Spleen (tissue), 11 donors: ENCODE measurements around the gene ATP6V0A4. TPM values are rescaled to one million over a fixed set of nuclear protein-coding genes. Genes with fewer than 3 reads are reported as not detected.

Experiments used
- DNase-seq: peaks from one replicate; pipeline ENCODE4 v3.0.0-alpha.2; 2020
- H3K27ac ChIP-seq, 8 donors: fragments of 200-600 bp; sonication (generic) in 7 of 8; 1 replicate in 4 of 8; 2 replicates in 4 of 8; pipeline versions ENCODE4 v1.5.0 to v1.8.0; 2016 to 2021; ENCODE audit warnings: inconsistent platforms in 4 of 8, mild to moderate bottlenecking in 4 of 8, moderate library complexity in 1 of 8
- H3K27me3 ChIP-seq, 7 donors: fragments of 200-600 bp; sonication (generic) in 6 of 7; replicated peaks in 1 of 7; 1 replicate in 4 of 7; 2 replicates in 3 of 7; pipeline versions ENCODE4 v1.5.0 to v1.8.0; 2016 to 2021; ENCODE audit warnings: inconsistent platforms in 3 of 7, mild to moderate bottlenecking in 1 of 7
- H3K36me3 ChIP-seq, 6 donors: fragments of 200-600 bp; sonication (generic) in 5 of 6; 1 replicate in 4 of 6; 2 replicates in 2 of 6; pipeline versions ENCODE4 v1.5.0 to v1.8.0; 2016 to 2021; ENCODE audit warnings: inconsistent platforms in 2 of 6
- H3K4me1 ChIP-seq, 6 donors: fragments of 200-600 bp; sonication (generic) in 5 of 6; 1 replicate in 3 of 6; 2 replicates in 3 of 6; pipeline versions ENCODE4 v1.5.0 to v1.8.0; 2016 to 2021; ENCODE audit warnings: inconsistent platforms in 3 of 6
- H3K4me3 ChIP-seq, 8 donors: fragments of 200-600 bp; sonication (generic) in 7 of 8; 1 replicate in 4 of 8; 2 replicates in 4 of 8; pipeline versions ENCODE4 v1.5.0 to v1.8.0; 2016 to 2021; ENCODE audit warnings: inconsistent platforms in 4 of 8, mild to moderate bottlenecking in 4 of 8, moderate library complexity in 2 of 8
- H3K9me3 ChIP-seq, 8 donors: fragments of 200-600 bp; sonication (generic) in 7 of 8; 1 replicate in 4 of 8; 2 replicates in 4 of 8; pipeline versions ENCODE4 v1.5.0 to v1.8.0; 2016 to 2021; ENCODE audit warnings: inconsistent platforms in 4 of 8
- CTCF ChIP-seq, 11 experiments: fragments of 200-600 bp in 7 of 11; fragments of 450-650 bp in 4 of 11; sonication (generic) in 4 of 11; IDR thresholded peaks in 8 of 11; conservative IDR thresholded peaks in 3 of 11; 1 replicate in 7 of 11; 2 replicates in 4 of 11; pipeline versions ENCODE4 v1.4.0 to v1.8.0; 2016 to 2021; ENCODE audit warnings: antibody characterized with exemption in 11 of 11, inconsistent platforms in 4 of 11, mild to moderate bottlenecking in 1 of 11
- POLR2A ChIP-seq, 3 donors: fragments of 450-650 bp; IDR thresholded peaks; one replicate each; pipeline ENCODE4 v1.5.1; 2017; ENCODE audit warnings: antibody characterized with exemption in 3 of 3, mild to moderate bottlenecking in 1 of 3
- POLR2AphosphoS5 ChIP-seq, 3 donors: sonication (generic); formaldehyde crosslinking; IDR thresholded peaks; one replicate each; pipeline ENCODE4 v1.5.1; 2017; ENCODE audit warnings: antibody characterized with exemption in 3 of 3
- WGBS, 5 donors: extraction: QIAGEN DNeasy Blood & Tissue Kit in 3 of 5; methylation state at CpG; one replicate each; pipeline versions ENCODE4 v1.1.5 to v1.1.7; 2013 to 2018; 5-methylcytosine and 5-hydroxymethylcytosine counted together
- intact Hi-C: fragments of 100-400 bp; cut with DNase I; formaldehyde crosslinking; loops from one replicate; pipeline ENCODE4 v1.15.0; 2023; ENCODE audit warnings: low total_unique reads
- polyA plus RNA-seq, 3 donors: library from polyadenylated mRNA; stranded (reverse); fragments of 200-250 nt; gene quantifications; one replicate each; pipeline ENCODE4 v1.2.1, GENCODE V29; 2013
- total RNA-seq, 7 donors: library from RNA; depleted of rRNA in 3 of 7; stranded (reverse); fragments of >200 nt in 3 of 7; fragmentation: NEBNext Ultra II Directional in 4 of 7; extraction: Animal tissue kit (Norgen Biotek cat#: 25700) in 4 of 7; gene quantifications; one replicate each; pipeline versions ENCODE4 v1.1.0 to v1.2.1, GENCODE V29; 2016 to 2021
- donor health status: healthy with polysubstance abuse.
- donor health status: DM: no; HTN: no; CAD: no; lungs with moderate emphysema.
- donor health status: DM: no; HTN: no; CAD: no.
- donor health status: Bipolar disorder and iron deficiency.
- donor health status: healthy.
- donor health status: DM: no; HTN: no; CAD: no.
- donor health status: DM: yes; HTN: yes; CAD: no.

Gene ATP6V0A4
- total and polyA plus RNA-seq, 10 donors = not detected

- H3K27me3 ChIP-seq = no peaks in the 10 kb centered on the region
- H3K36me3 ChIP-seq = no peaks in the 10 kb centered on the region
- H3K9me3 ChIP-seq = no peaks in the 10 kb centered on the region
- H3K4me1 ChIP-seq = peaks cover 0 to 9% (median 5%) of the 10 kb centered on the region in 6 donors
- TF ChIP-seq POLR2AphosphoS5 (IDR thresholded peaks at IDR 0.05) = no peak
- TF ChIP-seq CTCF (IDR thresholded peaks at IDR 0.05 in 8 of 11, conservative IDR thresholded peaks at IDR 0.05 in 3 of 11) = no peak
- no peak for TF ChIP-seq POLR2A (IDR thresholded peaks at IDR 0.05)
- H3K27ac ChIP-seq = no peak overlapping the region
- intact Hi-C loops = no loop called here
- no peak for DNase-seq
- H3K4me3 ChIP-seq = no peak overlapping the region
- WGBS, 5 donors = 34 to 59% (median 55%) methylated on average over 5 of the region's 5 CpGs
Measured at GRCh38 chr7:138833596-138833995, 35.6 kb upstream of the ATP6V0A4 start.

GRCh38 chr7:138832966-138833365 lies 35.0 kb upstream of the ATP6V0A4 start:
- Histone ChIP-seq H3K27ac (no peak overlapping the region), H3K4me1 (peaks cover 0 to 6% (median 3%) of the 10 kb centered on the region in 6 donors), H3K27me3 (no peaks in the 10 kb centered on the region), H3K36me3 (no peaks in the 10 kb centered on the region), H3K4me3 (no peak overlapping the region), H3K9me3 (no peaks in the 10 kb centered on the region)
- TF ChIP-seq POLR2A (IDR thresholded peaks at IDR 0.05) (no peak), CTCF (IDR thresholded peaks at IDR 0.05 in 8 of 11, conservative IDR thresholded peaks at IDR 0.05 in 3 of 11) (no peak), POLR2AphosphoS5 (IDR thresholded peaks at IDR 0.05) (no peak)
- DNase-seq = no peak
- intact Hi-C loops = no loop called here
- 90 to 93% (median 92%) methylated on average over 10 of the region's 10 CpGs for WGBS, 5 donors

- H3K9me3 ChIP-seq = peaks cover 0 to 5% (median 0%) of the 10 kb centered on the region in 8 donors
- H3K4me1 ChIP-seq = no peaks in the 10 kb centered on the region
- no peak for DNase-seq
- H3K27me3 ChIP-seq = peaks cover 0 to 3% (median 0%) of the 10 kb centered on the region in 7 donors
- TF ChIP-seq CTCF (IDR thresholded peaks at IDR 0.05 in 8 of 11, conservative IDR thresholded peaks at IDR 0.05 in 3 of 11) (no peak), POLR2AphosphoS5 (IDR thresholded peaks at IDR 0.05) (no peak)
- no peak overlapping the region for H3K27ac ChIP-seq
- H3K36me3 ChIP-seq = no peaks in the 10 kb centered on the region
- WGBS, 5 donors = 78 to 94% (median 89%) methylated on average over 11 of the region's 11 CpGs
- no peak overlapping the region for H3K4me3 ChIP-seq
- intact Hi-C loops = no loop called here
Measured at GRCh38 chr7:138829335-138829734, 31.3 kb upstream of the ATP6V0A4 start.

- Histone ChIP-seq H3K9me3 (peaks cover 0 to 5% (median 0%) of the 10 kb centered on the region in 8 donors), H3K36me3 (no peaks in the 10 kb centered on the region), H3K27me3 (peaks cover 0 to 3% (median 0%) of the 10 kb centered on the region in 7 donors), H3K4me3 (no peak overlapping the region), H3K27ac (no peak overlapping the region), H3K4me1 (no peaks in the 10 kb centered on the region)
- TF ChIP-seq CTCF (IDR thresholded peaks at IDR 0.05 in 8 of 11, conservative IDR thresholded peaks at IDR 0.05 in 3 of 11) (no peak), POLR2A (IDR thresholded peaks at IDR 0.05) (no peak), POLR2AphosphoS5 (IDR thresholded peaks at IDR 0.05) (no peak)
- 70 to 76% (median 73%) methylated on average over 2 of the region's 2 CpGs for WGBS, 5 donors
- no peak for DNase-seq
- intact Hi-C loops = no loop called here
Measured at GRCh38 chr7:138828302-138828701, 30.3 kb upstream of the ATP6V0A4 start.
